ENCODE data around the gene CSRNP2. TPM values are rescaled to one million over a fixed set of nuclear protein-coding genes. Genes with fewer than 3 reads are reported as not detected.

The CSRNP2 gene
- total RNA-seq, 4 donors from 2014 or later: 7.4 to 14.7 (median 10.4) TPM

DNA sequence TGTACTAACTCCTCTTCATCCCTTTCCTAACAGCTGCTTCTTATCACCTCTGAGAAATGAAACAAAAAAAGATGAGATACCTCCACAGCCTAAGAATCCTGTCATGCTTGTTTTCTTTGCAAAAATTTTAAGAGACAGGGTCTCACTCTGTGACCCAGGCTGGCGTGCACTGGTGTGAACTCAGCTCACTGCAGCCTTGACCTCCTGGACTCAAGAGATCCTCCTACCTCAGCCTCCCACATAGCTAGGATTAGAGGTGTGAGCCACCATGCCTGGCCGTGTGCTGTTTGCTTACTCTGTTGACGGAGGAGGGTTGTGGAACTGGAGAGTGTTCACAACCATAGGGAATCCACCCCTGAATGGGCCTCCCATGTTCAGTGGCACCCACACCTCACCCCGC is 16.2 kb downstream of the CSRNP2 start:
- no peak for TF ChIP-seq POLR2A (IDR thresholded peaks at IDR 0.05)
- no peak for TF ChIP-seq CTCF (IDR thresholded peaks at IDR 0.05)
- Histone ChIP-seq H3K27me3 (no peaks in the 10 kb centered on the region), H3K4me1 (no peaks in the 10 kb centered on the region), H3K36me3 (peaks cover 19 to 100% (median 44%) of the 10 kb centered on the region in 3 donors), H3K9me3 (no peaks in the 10 kb centered on the region), H3K27ac (no peak overlapping the region), H3K4me3 (no peak overlapping the region)
- intact Hi-C loops (cut with DNase I): no loop called here
- WGBS, 2 donors: 93 to 98% methylated on average over 1 to 4 of the region's 4 CpGs
- DNase-seq: no peak

DNA sequence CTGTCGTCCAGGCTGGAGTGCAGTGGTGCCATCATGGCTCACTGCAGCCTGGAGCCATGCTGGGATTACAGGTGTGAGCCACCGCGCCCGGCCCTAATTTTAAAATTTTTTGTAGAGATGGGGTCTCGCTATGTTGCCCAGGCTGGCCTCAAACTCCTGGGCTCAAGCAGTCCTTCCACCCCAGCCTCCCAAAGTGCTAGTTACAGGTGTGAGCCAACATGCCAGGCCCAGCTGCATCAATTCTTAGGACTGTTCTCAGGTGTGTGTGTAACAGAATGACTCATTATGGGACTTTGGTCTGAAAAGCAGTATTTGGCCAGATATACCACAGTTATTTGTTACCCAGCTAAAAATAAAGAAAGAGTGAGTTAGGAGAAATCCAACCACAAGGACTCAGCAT is 17.9 kb downstream of the CSRNP2 start:
- intact Hi-C loops (cut with DNase I): no loop called here
- TF ChIP-seq CTCF (IDR thresholded peaks at IDR 0.05): no peak
- no peak for TF ChIP-seq POLR2A (IDR thresholded peaks at IDR 0.05)
- Histone ChIP-seq H3K27ac (no peak overlapping the region), H3K27me3 (no peaks in the 10 kb centered on the region), H3K4me3 (no peak overlapping the region), H3K36me3 (peaks cover 19 to 100% (median 37%) of the 10 kb centered on the region in 3 donors), H3K4me1 (no peaks in the 10 kb centered on the region), H3K9me3 (no peaks in the 10 kb centered on the region)
- no peak for DNase-seq
- 90 to 92% methylated on average over 5 of the region's 5 CpGs for WGBS, 2 donors

DNA sequence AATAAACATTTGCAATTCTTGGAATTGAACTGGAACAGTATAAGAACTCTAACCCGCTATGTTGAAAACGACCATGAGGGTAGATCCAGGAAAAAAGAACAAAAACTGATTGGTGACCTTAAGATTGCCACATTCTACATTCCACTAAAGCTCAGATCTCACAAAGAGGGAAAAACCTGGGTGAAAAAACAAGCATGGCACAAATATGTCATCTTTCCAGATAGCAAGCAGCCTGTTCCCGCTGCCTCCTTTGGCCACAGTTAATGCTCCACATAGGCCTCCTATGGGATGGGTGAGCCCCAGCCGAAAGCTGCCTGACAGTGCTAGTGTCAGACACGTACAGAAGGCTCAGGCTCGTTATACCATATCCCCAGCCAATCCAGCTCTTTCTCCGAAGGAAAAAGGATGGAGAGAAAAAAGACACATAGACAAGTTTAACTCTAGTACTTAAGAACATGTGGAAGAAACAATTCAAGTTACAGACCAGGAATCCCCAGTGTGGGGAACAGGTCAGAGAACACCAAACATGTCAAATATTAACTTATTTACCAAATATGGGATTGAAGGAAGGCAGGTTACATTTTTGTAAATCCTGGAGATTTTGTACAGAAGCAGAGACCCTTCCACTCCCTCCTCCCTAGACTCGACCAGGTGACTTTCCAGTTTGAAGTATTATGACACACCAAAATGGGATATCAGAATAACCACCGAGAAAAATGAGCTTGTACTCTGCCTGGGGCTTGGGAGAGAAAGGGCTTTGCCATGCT is 20.6 kb downstream of the CSRNP2 start:
- intact Hi-C loops (cut with DNase I): no loop called here
- no peak for DNase-seq
- WGBS, 2 donors: 76 to 80% methylated on average over 9 of the region's 9 CpGs
- no peaks in the 10 kb centered on the region for H3K27me3 ChIP-seq
- H3K27ac ChIP-seq: no peak overlapping the region
- H3K9me3 ChIP-seq: no peaks in the 10 kb centered on the region
- no peaks in the 10 kb centered on the region for H3K4me1 ChIP-seq
- no peak overlapping the region for H3K4me3 ChIP-seq
- peaks cover 26 to 100% (median 54%) of the 10 kb centered on the region in 3 donors for H3K36me3 ChIP-seq
- TF ChIP-seq CTCF (IDR thresholded peaks at IDR 0.05) (no peak), POLR2A (IDR thresholded peaks at IDR 0.05) (no peak)

- no peaks in the 10 kb centered on the region for H3K4me1 ChIP-seq
- H3K9me3 ChIP-seq: no peaks in the 10 kb centered on the region
- WGBS, 2 donors: 78% methylated on average over 7 of the region's 7 CpGs
- peaks cover 23 to 100% (median 44%) of the 10 kb centered on the region in 3 donors for H3K36me3 ChIP-seq
- H3K4me3 ChIP-seq: no peak overlapping the region
- intact Hi-C loops (cut with DNase I): no loop called here
- no peak for DNase-seq
- TF ChIP-seq POLR2A (IDR thresholded peaks at IDR 0.05) (no peak), CTCF (IDR thresholded peaks at IDR 0.05) (no peak)
- H3K27me3 ChIP-seq: no peaks in the 10 kb centered on the region
- H3K27ac ChIP-seq: no peak overlapping the region
Measured at GRCh38 chr12:51059086-51059485, 24.3 kb downstream of the CSRNP2 start.

DNA sequence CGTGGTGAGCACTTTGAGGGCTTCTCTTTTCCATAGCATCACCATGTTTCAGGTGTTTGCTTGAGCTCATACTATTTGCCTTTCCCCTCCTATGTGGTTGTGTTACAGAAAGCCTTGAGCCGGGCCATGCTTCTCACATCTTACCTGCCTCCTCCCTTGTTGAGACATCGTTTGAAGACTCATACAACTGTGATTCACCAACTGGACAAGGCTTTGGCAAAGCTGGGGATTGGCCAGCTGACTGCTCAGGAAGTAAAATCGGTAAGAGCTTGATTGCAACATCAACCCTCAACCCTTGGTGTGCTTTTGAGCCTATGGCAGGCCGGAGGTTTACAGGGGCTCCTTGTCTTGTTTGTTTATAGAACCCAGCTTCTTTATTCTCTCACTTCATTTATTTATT is 27.2 kb downstream of the CSRNP2 start:
- WGBS, 2 donors: 52 to 58% methylated on average over 5 of the region's 5 CpGs
- no peak overlapping the region for H3K4me3 ChIP-seq
- TF ChIP-seq POLR2A (IDR thresholded peaks at IDR 0.05): no peak
- intact Hi-C loops (cut with DNase I): no loop called here
- no peaks in the 10 kb centered on the region for H3K27me3 ChIP-seq
- peaks cover 19 to 100% (median 41%) of the 10 kb centered on the region in 3 donors for H3K36me3 ChIP-seq
- no peaks in the 10 kb centered on the region for H3K4me1 ChIP-seq
- no peak for DNase-seq
- H3K27ac ChIP-seq: peak overlapping the region in 1 of 4 donors; percentile 29
- H3K9me3 ChIP-seq: no peaks in the 10 kb centered on the region
